Cardiac muscle cell (in vitro differentiated cells and primary cell): ENCODE data around the gene PP2D1. TPM values are rescaled to one million over a fixed set of nuclear protein-coding genes. Genes with fewer than 3 reads are reported as not detected.
"Not testable (repeated sequence)": the region's sequence is repeated elsewhere in the genome, so short reads cannot be mapped to it uniquely, and the experiment has no call there.

ENCODE experiments used
- DNase-seq, 2 donors: peaks; one replicate each; pipeline versions ENCODE4 v3.0.0 to v3.0.0-alpha.2; 2010 to 2017; ENCODE audit warnings: low read depth in 1 of 2, low spot score in 1 of 2
- H3K27ac ChIP-seq: fragments of 200-600 bp; sonication (generic); 2 replicates; pipeline ENCODE4 v1.5.1; 2016
- H3K27me3 ChIP-seq: fragments of 200-600 bp; sonication (generic); 2 replicates; pipeline ENCODE4 v1.6.0; 2016; ENCODE audit warnings: control low read depth
- H3K36me3 ChIP-seq: fragments of 200-600 bp; sonication (generic); 2 replicates; pipeline ENCODE4 v1.5.1; 2016; ENCODE audit warnings: control low read depth
- H3K4me1 ChIP-seq: fragments of 200-600 bp; sonication (generic); 2 replicates; pipeline ENCODE4 v1.8.1; 2017; ENCODE audit warnings: low read depth, mild to moderate bottlenecking, mixed run types
- H3K4me3 ChIP-seq: fragments of 200-600 bp; sonication (generic); 2 replicates; pipeline ENCODE4 v1.5.1; 2016; ENCODE audit warnings: mild to moderate bottlenecking
- H3K9me3 ChIP-seq: fragments of 200-600 bp; sonication (generic); 2 replicates; pipeline ENCODE4 v1.5.1; 2017; ENCODE audit warnings: low read depth, mild to moderate bottlenecking, control low read depth
- polyA plus RNA-seq: library from polyadenylated mRNA; unstranded; fragments of >200 nt; fragmentation: Nextera tagmentation; extraction: Ambion mirVana; gene quantifications from 2 replicates; pipeline ENCODE4 v1.2.1, GENCODE V29; 2016
- total RNA-seq: library from RNA; depleted of rRNA; stranded (reverse); fragments of >200 nt; gene quantifications from 2 replicates; pipeline ENCODE4 v1.2.3, GENCODE V29; 2016
- TF ChIP-seq, protein P1 (sequence below): IDR thresholded peaks from 2 replicates; pipeline ENCODE4 v1.5.1; 2012; ENCODE audit warnings: low read depth, mild to moderate bottlenecking, low read length

PP2D1 gene
- total and polyA plus RNA-seq, 2 experiments from 2014 or later = 0.13 TPM; not detected in 1

- TF ChIP-seq, protein P1, sequence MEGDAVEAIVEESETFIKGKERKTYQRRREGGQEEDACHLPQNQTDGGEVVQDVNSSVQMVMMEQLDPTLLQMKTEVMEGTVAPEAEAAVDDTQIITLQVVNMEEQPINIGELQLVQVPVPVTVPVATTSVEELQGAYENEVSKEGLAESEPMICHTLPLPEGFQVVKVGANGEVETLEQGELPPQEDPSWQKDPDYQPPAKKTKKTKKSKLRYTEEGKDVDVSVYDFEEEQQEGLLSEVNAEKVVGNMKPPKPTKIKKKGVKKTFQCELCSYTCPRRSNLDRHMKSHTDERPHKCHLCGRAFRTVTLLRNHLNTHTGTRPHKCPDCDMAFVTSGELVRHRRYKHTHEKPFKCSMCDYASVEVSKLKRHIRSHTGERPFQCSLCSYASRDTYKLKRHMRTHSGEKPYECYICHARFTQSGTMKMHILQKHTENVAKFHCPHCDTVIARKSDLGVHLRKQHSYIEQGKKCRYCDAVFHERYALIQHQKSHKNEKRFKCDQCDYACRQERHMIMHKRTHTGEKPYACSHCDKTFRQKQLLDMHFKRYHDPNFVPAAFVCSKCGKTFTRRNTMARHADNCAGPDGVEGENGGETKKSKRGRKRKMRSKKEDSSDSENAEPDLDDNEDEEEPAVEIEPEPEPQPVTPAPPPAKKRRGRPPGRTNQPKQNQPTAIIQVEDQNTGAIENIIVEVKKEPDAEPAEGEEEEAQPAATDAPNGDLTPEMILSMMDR = no peak
- Histone ChIP-seq H3K4me1 (peaks cover 16% of the 10 kb centered on the region), H3K27ac (peak overlapping the region; percentile 85), H3K4me3 (no peak overlapping the region), H3K27me3 (no peaks in the 10 kb centered on the region), H3K9me3 (no peaks in the 10 kb centered on the region), H3K36me3 (no peaks in the 10 kb centered on the region)
- DNase-seq = peak; percentile 21 to 44
These were observed 11.8 kb upstream of the PP2D1 start for GRCh38 chr3:20023623-20024405.

- no peak for DNase-seq
- peak overlapping the region; percentile 85 for H3K27ac ChIP-seq
- no peaks in the 10 kb centered on the region for H3K9me3 ChIP-seq
- H3K4me1 ChIP-seq = peaks cover 16% of the 10 kb centered on the region
- TF ChIP-seq, protein P1 = no peak
- no peaks in the 10 kb centered on the region for H3K36me3 ChIP-seq
- H3K27me3 ChIP-seq = no peaks in the 10 kb centered on the region
- no peak overlapping the region for H3K4me3 ChIP-seq
These were observed 11.0 kb upstream of the PP2D1 start for GRCh38 chr3:20022954-20023622.

- not testable (repeated sequence) for H3K4me3 ChIP-seq
These were observed 4.0 kb upstream of the PP2D1 start for GRCh38 chr3:20016076-20016475.

GRCh38 chr3:20015525-20015924 lies 3.5 kb upstream of the PP2D1 start:
- H3K4me1 ChIP-seq = no peaks in the 10 kb centered on the region
- H3K36me3 ChIP-seq = no peaks in the 10 kb centered on the region
- TF ChIP-seq, protein P1 = no peak
- H3K27ac ChIP-seq = no peak overlapping the region
- H3K9me3 ChIP-seq = no peaks in the 10 kb centered on the region
- no peaks in the 10 kb centered on the region for H3K27me3 ChIP-seq
- no peak for DNase-seq
- H3K4me3 ChIP-seq = no peak overlapping the region

More at GRCh38 chr3:20016076-20016475, 4.0 kb upstream of the PP2D1 start:
- not testable (repeated sequence) for DNase-seq, H3K36me3 ChIP-seq, H3K9me3 ChIP-seq, H3K27ac ChIP-seq, H3K4me1 ChIP-seq, H3K27me3 ChIP-seq

GRCh38 chr3:20013396-20013795 lies 1.3 kb upstream of the PP2D1 start:
- no peak overlapping the region for H3K4me3 ChIP-seq
- H3K36me3 ChIP-seq = no peaks in the 10 kb centered on the region
- TF ChIP-seq, protein P1 = no peak
- H3K27ac ChIP-seq = no peak overlapping the region
- H3K27me3 ChIP-seq = no peaks in the 10 kb centered on the region
- DNase-seq = no peak
- H3K9me3 ChIP-seq = no peaks in the 10 kb centered on the region
- H3K4me1 ChIP-seq = no peaks in the 10 kb centered on the region

DNA sequence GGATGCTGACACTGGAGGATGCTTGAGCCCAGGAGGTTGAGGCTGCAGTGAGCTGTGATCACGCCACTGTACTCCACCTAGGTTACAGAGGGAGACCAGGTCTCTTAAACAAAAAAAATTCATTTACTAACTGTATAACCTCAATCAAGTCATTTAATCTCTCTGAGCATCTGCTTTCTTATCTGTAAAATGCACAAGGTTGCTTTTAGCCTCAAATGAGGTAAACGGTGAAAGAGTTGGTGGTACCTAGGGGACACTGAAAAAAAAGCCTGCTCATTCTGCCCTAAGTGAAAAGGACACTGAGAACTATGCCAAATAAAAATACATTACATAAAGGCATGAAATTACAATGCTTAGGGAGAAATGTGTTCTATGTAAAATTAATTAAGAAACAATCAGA lies 3.4 kb downstream of the PP2D1 start:
- no peaks in the 10 kb centered on the region for H3K9me3 ChIP-seq
- TF ChIP-seq, protein P1 = no peak
- H3K36me3 ChIP-seq = no peaks in the 10 kb centered on the region
- H3K4me3 ChIP-seq = no peak overlapping the region
- no peaks in the 10 kb centered on the region for H3K4me1 ChIP-seq
- H3K27ac ChIP-seq = no peak overlapping the region
- H3K27me3 ChIP-seq = no peaks in the 10 kb centered on the region
- DNase-seq = no peak
